Smooth muscle cell (in vitro differentiated cells): ENCODE measurements around the gene EEIG1. TPM values are rescaled to one million over a fixed set of nuclear protein-coding genes. Genes with fewer than 3 reads are reported as not detected.

Experiments used
- DNase-seq: peaks from one replicate; lab custom pipeline; 2025; ENCODE audit not compliant: unreplicated experiment; lab: John Stamatoyannopoulos, UW
- H2AFZ ChIP-seq: fragments of 200-600 bp; sonication (generic); 2 replicates; pipeline ENCODE4 v1.6.0; 2016; ENCODE audit warnings: antibody characterized with exemption, low read depth, mild to moderate bottlenecking
- H3F3A ChIP-seq: fragments of 200-600 bp; sonication (generic); 2 replicates; pipeline ENCODE4 v1.6.0; 2017; ENCODE audit warnings: antibody characterized with exemption, low read depth
- H3K27ac ChIP-seq: fragments of 200-600 bp; sonication (generic); 2 replicates; pipeline ENCODE4 v1.5.1; 2016; ENCODE audit warnings: low read depth, mild to moderate bottlenecking
- H3K27me3 ChIP-seq: fragments of 200-600 bp; sonication (generic); 2 replicates; pipeline ENCODE4 v1.6.1; 2016; ENCODE audit warnings: low read depth, mild to moderate bottlenecking
- H3K36me3 ChIP-seq: fragments of 200-600 bp; sonication (generic); 2 replicates; pipeline ENCODE4 v1.5.1; 2016; ENCODE audit warnings: low read depth
- H3K4me1 ChIP-seq: fragments of 200-600 bp; sonication (generic); 2 replicates; pipeline ENCODE4 v1.5.1; 2016; ENCODE audit warnings: low read depth
- H3K4me2 ChIP-seq: fragments of 200-600 bp; sonication (generic); 2 replicates; pipeline ENCODE4 v1.6.0; 2016; ENCODE audit warnings: mild to moderate bottlenecking
- H3K4me3 ChIP-seq: fragments of 200-600 bp; sonication (generic); 2 replicates; pipeline ENCODE4 v1.5.1; 2016; ENCODE audit warnings: mild to moderate bottlenecking
- H3K79me2 ChIP-seq: fragments of 200-600 bp; sonication (generic); 2 replicates; pipeline ENCODE4 v1.6.0; 2016; ENCODE audit warnings: low read depth, mild to moderate bottlenecking
- H3K9ac ChIP-seq: fragments of 200-600 bp; sonication (generic); 2 replicates; pipeline ENCODE4 v1.6.0; 2016; ENCODE audit warnings: low read depth
- H3K9me3 ChIP-seq: fragments of 200-600 bp; sonication (generic); replicated peaks from 2 replicates; pipeline ENCODE4 v1.5.1; 2016; ENCODE audit warnings: low read depth
- H4K20me1 ChIP-seq: fragments of 200-600 bp; sonication (generic); 2 replicates; pipeline ENCODE4 v1.6.0; 2016; ENCODE audit warnings: low read depth
- WGBS: methylation state at CpG from one replicate; pipeline ENCODE4 v1.1.7; 2016; ENCODE audit warnings: low lambda C conversion rate; 5-methylcytosine and 5-hydroxymethylcytosine counted together
- polyA plus RNA-seq: library from polyadenylated mRNA; unstranded; fragments of >200 nt; fragmentation: Nextera tagmentation; extraction: Ambion mirVana; gene quantifications from 2 replicates; pipeline ENCODE4 v1.2.1, GENCODE V29; 2016
- total RNA-seq: library from RNA; depleted of rRNA; stranded (reverse); fragments of >200 nt; gene quantifications from 2 replicates; pipeline ENCODE4 v1.2.3, GENCODE V29; 2014
- TF ChIP-seq, protein P1 (sequence below): fragments of 200-600 bp; sonication (generic); IDR thresholded peaks from 2 replicates; pipeline ENCODE4 v1.5.1; 2017; ENCODE audit warnings: borderline replicate concordance, mild to moderate bottlenecking, antibody characterized with exemption; ENCODE audit not compliant: insufficient read depth, poor library complexity, severe bottlenecking

Gene EEIG1
- total and polyA plus RNA-seq, 2 experiments from 2014 or later, result 9.2 to 18.1 TPM

DNA sequence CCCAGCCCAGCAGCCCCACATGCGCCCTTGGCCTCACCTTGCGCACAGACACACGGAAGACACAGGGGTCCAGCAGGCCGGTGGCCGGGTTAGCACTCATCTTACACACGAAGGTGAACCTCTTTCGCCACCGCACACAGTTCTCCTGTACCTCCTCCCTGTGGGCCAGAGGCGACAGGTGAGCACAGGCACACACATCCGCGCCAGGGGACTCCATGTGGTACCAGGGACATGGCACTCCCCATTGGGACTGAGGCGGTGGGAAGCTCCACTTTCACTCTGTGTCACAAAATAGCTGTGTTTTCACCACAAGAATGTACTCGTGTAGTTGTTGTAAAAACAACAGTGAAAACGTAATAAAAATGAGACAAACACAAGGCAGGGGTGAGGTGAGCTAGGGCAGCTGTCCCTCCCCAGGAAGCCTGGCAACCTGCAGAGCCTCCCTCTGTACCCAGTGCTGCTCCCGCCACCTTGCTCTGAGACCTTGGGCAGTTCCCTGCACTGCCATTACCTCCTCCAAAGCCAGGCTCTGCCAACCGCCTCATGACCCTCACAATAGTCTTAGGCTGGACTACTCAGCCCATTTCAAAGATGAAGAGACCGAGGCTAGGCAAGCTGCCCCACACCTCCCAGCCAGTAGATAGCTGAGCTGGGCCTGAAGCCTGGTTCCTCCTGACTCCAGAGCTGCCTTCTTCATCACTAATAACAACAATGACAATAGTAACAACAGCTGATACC lies 26.9 kb downstream of the EEIG1 start:
- no peaks in the 10 kb centered on the region for H3K4me1 ChIP-seq
- H3K4me2 ChIP-seq, result no peak overlapping the region
- H3K27me3 ChIP-seq, result no peaks in the 10 kb centered on the region
- H2AFZ ChIP-seq, result no peak overlapping the region
- peaks cover 71% of the 10 kb centered on the region for H3K79me2 ChIP-seq
- H3K9me3 ChIP-seq, result no peaks in the 10 kb centered on the region
- no peaks in the 10 kb centered on the region for H3F3A ChIP-seq
- H4K20me1 ChIP-seq, result peaks cover 72% of the 10 kb centered on the region
- no peak for DNase-seq
- no peaks in the 10 kb centered on the region for H3K36me3 ChIP-seq
- no peak overlapping the region for H3K9ac ChIP-seq
- TF ChIP-seq, protein P1, sequence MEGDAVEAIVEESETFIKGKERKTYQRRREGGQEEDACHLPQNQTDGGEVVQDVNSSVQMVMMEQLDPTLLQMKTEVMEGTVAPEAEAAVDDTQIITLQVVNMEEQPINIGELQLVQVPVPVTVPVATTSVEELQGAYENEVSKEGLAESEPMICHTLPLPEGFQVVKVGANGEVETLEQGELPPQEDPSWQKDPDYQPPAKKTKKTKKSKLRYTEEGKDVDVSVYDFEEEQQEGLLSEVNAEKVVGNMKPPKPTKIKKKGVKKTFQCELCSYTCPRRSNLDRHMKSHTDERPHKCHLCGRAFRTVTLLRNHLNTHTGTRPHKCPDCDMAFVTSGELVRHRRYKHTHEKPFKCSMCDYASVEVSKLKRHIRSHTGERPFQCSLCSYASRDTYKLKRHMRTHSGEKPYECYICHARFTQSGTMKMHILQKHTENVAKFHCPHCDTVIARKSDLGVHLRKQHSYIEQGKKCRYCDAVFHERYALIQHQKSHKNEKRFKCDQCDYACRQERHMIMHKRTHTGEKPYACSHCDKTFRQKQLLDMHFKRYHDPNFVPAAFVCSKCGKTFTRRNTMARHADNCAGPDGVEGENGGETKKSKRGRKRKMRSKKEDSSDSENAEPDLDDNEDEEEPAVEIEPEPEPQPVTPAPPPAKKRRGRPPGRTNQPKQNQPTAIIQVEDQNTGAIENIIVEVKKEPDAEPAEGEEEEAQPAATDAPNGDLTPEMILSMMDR, result no peak
- WGBS, result 95% methylated on average over 16 of the region's 17 CpGs
- no peak overlapping the region for H3K4me3 ChIP-seq
- H3K27ac ChIP-seq, result no peak overlapping the region

DNA sequence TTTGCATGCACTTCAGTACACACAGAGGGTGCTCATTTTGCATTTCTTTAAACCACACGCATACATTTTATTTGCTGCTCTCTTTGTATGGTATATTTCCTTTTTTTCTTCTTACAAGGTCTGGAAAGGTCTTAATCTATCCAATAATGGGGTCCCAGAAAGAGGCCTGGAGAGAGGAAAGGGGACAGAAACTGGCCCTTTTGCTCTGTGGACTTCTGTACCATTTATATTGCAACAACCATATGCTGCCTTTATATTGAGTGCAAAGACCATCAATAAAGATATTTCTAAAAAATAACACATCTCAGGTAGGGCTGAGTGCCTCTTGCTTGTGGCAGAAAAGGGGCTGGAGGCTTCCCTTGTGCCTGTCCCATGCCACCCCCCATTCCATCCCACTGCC lies 27.6 kb downstream of the EEIG1 start:
- H3K27ac ChIP-seq, result no peak overlapping the region

DNA sequence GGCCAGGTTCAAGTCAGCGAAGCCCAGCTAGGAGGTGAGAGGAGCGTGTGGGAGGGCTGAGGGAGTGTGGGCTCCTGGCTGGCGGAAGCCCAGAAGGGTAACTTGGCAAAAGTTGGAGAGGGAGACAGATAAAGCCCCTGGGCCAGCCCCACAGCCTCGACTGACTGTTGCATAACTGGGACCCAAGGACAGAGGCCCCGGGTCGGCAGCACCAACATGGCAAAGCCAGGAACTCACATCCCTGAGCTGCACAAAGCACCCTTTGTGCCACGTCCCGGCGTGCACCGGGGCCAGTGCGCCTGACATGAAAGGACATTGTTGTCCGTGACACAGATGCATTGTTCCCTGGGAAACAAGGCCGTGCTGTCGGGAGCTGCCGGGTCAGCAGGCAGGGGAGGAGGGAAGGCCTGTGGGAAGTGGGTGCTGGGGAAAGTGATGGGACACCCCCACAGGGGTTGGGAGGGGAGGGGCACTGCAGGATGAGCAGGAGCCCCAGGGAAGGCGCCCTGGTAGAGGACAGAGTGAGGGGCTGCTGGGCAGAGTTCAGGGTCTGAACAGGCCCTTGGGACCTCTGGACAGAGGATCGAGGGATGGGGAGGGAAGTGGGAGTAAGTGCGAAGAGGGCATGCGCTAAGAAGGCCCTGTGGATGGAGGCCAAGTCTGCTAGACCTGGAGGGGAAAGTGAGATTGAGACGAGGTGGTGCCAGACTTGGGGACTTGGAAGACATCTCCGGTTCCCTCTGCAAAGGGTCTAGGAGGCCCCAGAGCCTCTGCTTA lies 30.1 kb downstream of the EEIG1 start:
- no peaks in the 10 kb centered on the region for H3F3A ChIP-seq
- H3K4me1 ChIP-seq, result no peaks in the 10 kb centered on the region
- H3K79me2 ChIP-seq, result peaks cover 38% of the 10 kb centered on the region
- peaks cover 54% of the 10 kb centered on the region for H4K20me1 ChIP-seq
- TF ChIP-seq, protein P1, result no peak
- H3K27ac ChIP-seq, result no peak overlapping the region
- H3K36me3 ChIP-seq, result no peaks in the 10 kb centered on the region
- 96% methylated on average over 19 of the region's 21 CpGs for WGBS
- no peaks in the 10 kb centered on the region for H3K9me3 ChIP-seq
- no peak overlapping the region for H2AFZ ChIP-seq
- no peak overlapping the region for H3K4me2 ChIP-seq
- no peaks in the 10 kb centered on the region for H3K27me3 ChIP-seq
- no peak overlapping the region for H3K4me3 ChIP-seq
- no peak overlapping the region for H3K9ac ChIP-seq
- no peak for DNase-seq

More for the DNA sequence above, 27.6 kb downstream of the EEIG1 start:
- no peak overlapping the region for H2AFZ ChIP-seq
- TF ChIP-seq, protein P1, result no peak
- peaks cover 63% of the 10 kb centered on the region for H3K79me2 ChIP-seq
- no peaks in the 10 kb centered on the region for H3K4me1 ChIP-seq
- no peak overlapping the region for H3K4me2 ChIP-seq
- no peaks in the 10 kb centered on the region for H3K27me3 ChIP-seq
- H3K9me3 ChIP-seq, result no peaks in the 10 kb centered on the region
- H3K9ac ChIP-seq, result no peak overlapping the region
- no peaks in the 10 kb centered on the region for H3K36me3 ChIP-seq
- peaks cover 72% of the 10 kb centered on the region for H4K20me1 ChIP-seq
- no peak for DNase-seq
- 96% methylated on average over 1 of the region's 1 CpG for WGBS
- H3K4me3 ChIP-seq, result no peak overlapping the region
- no peaks in the 10 kb centered on the region for H3F3A ChIP-seq
